GM19023 (cell line): ENCODE data around the gene C1QTNF3.

ENCODE experiments used
- ATAC-seq: cut with Tn5 transposase; IDR thresholded peaks from one replicate; pipeline ENCODE4 v1.9.1; 2021; ENCODE audit warnings: mild to moderate bottlenecking, moderate library complexity; ENCODE audit not compliant: unreplicated experiment

The C1QTNF3 gene

DNA sequence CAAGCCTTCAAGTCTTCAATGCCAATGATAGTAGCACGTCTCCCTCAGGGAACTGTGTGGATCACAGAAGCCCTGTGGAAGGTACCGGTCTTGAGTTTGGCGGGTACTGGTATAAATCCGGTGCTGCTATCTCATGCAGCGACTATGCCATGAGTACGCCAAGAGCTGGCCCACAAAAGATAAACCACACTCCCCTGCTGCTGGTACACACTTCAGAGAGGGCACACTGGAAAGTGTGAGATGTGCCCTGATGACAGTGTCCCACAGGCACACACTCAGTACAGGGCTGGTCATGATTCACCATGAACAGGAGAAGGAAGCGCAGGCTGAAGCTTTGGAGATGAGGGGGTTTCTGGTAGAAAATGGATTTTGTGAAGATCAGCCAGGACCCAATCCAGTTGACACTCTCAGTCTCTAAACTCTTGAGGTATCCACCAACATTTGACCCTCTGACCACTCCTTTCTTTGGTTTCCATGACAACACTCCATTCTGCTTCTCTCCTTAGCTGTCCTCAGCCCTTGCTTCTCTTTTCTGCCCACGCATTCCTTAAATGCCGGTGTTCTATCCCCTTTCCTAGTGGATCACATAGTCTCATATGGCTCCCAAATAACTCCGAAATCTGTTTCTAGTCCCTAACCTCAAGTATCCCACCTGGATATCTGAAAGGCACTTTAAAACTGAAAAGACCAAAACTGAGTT, 40.2 kb downstream of the C1QTNF3 start:
- ATAC-seq: no peak

- ATAC-seq: no peak
These were observed 41.7 kb downstream of the C1QTNF3 start for GRCh38 chr5:34001241-34001841.

- no peak for ATAC-seq
These were observed 43.0 kb downstream of the C1QTNF3 start for GRCh38 chr5:33999978-34000377.

GRCh38 chr5:33997331-33997983, 45.6 kb downstream of the C1QTNF3 start:
- ATAC-seq: peak; percentile 74

GRCh38 chr5:33995865-33996264, 47.1 kb downstream of the C1QTNF3 start:
- ATAC-seq: no peak

- no peak for ATAC-seq
These were observed 48.2 kb downstream of the C1QTNF3 start for GRCh38 chr5:33994845-33995244.

- ATAC-seq: no peak
These were observed 50.1 kb downstream of the C1QTNF3 start for GRCh38 chr5:33992864-33993263.

DNA sequence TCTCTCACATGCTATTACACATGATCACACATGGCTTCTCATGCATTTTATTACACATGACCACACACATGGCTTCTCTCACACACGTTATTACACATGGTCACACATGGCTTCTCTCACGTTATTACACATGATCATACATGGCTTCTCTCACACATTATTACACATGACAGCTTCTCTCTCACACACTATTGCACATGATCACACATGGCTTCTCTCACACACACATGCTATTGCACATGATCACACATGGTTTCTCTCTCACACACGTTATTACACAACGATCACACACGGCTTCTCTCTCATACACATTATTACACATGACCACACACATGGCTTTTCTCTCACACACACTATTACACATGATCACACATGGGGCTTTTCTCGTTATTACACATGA, 57.6 kb downstream of the C1QTNF3 start:
- ATAC-seq: no peak

GRCh38 chr5:33984671-33985124, 58.3 kb downstream of the C1QTNF3 start, which contains the start of gene SLC45A2:
SLC45A2 (minus strand) TSS chr5:33984693; CDS start chr5:33984583, 110 bp downstream.
- no peak for ATAC-seq

DNA sequence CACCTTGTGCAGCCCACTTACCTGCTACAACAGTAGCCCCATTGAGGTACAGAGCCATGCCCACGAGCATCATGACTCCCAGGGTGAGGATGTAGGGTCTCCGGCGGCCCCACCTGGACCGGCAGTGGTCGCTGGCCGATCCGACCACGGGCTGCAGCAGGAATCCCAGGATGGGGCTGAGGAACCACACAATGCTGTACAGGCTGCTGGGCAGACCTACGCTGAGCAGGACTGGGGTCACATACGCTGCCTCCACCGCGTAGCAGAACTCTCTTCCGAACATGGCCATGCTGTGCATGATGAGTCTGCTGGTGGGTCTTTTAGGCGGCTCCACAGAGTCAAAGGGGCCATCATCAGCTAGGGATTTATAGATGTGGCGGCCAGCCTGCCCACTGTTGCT, 58.8 kb downstream of the C1QTNF3 start:
- ATAC-seq: no peak

DNA sequence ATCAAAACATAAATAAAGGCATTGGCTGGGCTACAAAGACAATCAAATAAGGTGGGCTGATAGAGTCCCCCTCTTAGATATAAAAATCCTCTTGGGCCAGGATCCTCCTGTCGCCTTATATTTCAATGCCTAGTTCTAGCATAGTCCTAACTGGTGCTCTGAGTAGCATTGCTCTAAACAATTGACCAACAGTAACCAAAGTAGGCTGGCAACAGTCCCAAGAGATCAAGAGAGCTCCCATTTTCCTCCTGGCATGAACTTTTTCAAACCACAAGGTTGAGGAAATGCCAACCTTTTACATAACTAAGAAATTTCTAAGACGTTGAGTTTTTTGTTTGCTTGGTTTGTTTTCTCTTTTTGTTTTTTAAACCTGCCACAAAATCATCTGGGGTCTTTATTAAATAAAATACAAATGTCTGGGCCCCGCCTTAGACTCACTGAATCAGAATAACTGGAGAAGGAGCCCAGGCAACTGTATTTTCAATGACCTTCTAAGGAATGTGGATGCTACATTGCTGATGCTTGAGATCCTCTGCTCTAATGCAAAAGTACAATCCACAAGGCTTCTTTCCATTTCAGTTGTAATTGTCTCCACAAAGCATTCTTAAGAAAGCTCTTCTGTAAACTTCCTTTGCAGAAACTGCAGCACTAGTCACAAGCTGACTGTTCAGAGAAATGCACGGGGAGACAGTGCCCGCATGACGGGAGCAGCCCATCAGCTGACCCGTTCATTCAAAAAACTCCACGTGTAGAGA, 61.4 kb downstream of the C1QTNF3 start:
- ATAC-seq: no peak

DNA sequence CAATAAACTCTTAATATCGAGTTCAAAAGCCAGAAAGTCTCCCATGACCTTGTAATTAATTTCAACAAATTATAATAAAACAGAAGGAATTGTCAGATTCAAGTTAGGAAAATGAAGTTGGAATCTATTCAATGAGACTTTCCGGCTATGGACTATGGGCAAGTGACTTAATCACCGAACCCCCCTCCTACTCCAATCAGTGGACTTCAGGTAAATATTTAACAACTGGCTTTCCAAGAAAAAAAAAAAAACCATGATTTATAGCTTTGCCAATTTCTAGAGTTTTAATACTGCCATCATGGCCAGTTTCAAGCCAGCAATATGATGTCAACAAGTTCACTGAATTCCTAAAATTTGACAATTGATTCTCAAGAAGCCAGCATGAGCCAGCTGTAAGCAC, 63.0 kb downstream of the C1QTNF3 start:
- ATAC-seq: no peak

- ATAC-seq: no peak
These were observed 64.7 kb downstream of the C1QTNF3 start for GRCh38 chr5:33978306-33978705.

- no peak for ATAC-seq
These were observed 66.7 kb downstream of the C1QTNF3 start for GRCh38 chr5:33976307-33976706.

- ATAC-seq: no peak
These were observed 67.2 kb downstream of the C1QTNF3 start for GRCh38 chr5:33975852-33976251.

- peak; percentile 56 for ATAC-seq
These were observed 69.7 kb downstream of the C1QTNF3 start for GRCh38 chr5:33973271-33973670.

DNA sequence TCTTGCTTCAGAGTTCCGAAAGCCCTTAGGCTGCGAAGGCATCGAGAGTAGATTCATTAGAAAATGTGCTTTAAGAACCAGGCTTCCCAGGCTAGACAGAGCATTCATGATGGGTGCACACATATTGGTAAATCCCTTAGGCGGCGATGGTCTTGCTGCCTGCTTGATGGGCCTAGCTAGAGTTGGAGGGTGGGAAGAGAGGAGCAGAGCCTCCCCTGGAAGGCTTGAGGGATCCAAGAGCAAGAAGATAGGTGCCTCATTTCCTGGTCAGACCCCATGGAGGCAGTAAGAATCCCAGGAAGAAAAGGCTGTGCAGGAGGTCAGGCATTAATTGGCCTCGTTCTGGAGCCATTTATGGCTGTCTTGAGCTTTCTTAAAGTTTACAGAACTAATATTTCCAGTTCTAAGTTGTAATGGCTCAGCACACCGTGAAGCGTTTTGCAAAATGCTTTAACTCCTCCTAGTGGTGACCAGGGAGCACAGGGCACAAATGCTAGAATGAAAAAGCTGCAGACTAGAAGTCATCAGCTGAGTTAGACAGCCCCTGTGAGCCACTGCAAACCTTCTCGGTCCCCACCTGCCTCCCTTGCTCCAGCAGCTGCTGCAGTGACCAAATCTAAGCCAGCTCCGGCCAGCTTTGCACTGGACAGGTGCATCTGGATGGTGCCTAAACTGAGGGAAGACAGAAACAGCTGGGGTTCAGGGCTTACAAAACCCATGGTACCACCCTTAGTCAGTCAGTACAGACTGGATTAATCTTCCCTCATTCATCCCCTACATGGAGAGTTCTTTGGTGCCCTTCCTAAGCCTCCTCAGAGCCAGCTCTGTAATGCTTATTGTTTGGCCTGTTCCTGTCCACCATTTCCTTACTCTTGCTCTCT, 73.2 kb downstream of the C1QTNF3 start:
- peak; percentile 71 for ATAC-seq

DNA sequence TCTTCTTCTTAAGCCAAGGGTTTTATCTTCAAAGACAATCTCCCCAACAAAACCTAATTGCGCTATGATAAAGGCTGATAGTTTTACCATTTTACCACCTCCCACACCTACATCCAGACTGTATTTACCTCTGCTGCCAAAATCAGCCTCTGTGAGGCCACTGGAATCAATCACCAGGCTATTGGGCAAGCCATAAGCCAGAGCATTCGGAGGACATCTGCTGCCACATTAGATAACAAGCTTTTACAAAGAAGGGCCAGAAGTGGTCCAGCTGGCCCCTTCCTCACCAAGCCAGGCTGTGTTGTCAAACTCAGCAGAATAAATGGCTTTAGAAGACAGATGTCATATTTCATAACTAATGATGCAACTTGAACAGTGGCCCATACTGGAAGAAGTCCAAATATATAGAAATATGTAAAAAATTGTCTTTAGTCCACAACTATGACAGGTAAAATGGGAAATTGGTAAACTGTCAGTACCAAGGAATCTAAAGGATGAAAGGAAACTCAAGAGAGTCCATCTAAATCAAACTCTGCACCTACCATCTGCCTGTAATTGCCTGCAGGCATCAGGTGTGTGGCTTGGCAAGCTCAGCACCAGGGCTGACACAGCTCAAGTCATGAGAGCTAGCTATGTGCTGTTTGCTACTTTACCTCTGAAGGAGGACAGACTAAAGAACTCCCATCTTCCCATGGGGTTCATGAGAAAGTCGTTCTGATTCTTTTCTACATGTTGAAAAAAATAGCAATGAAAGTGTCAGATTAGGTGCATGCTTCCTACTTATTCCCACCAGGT, 74.6 kb downstream of the C1QTNF3 start:
- no peak for ATAC-seq
